Fibroblast of lung (primary cell): Measurements from ENCODE around the gene CYGB.

ENCODE experiments used
- CTCF ChIP-seq, 2 donors: IDR thresholded peaks in 1 of 2; conservative IDR thresholded peaks in 1 of 2; 1 replicate in 1 of 2; 2 replicates in 1 of 2; pipeline ENCODE4 v1.5.1; 2011 to 2012; ENCODE audit warnings: low read length in 2 of 2, control low read depth in 1 of 2, inconsistent platforms in 1 of 2, low read depth in 1 of 2, mild to moderate bottlenecking in 1 of 2
- EZH2 ChIP-seq: IDR thresholded peaks from 2 replicates; pipeline ENCODE4 v1.5.1; 2012; ENCODE audit warnings: low read length, control low read depth, mild to moderate bottlenecking; ENCODE audit errors: missing control alignments

- TF ChIP-seq CTCF (conservative IDR thresholded peaks at IDR 0.05 in 1 of 2, IDR thresholded peaks at IDR 0.05 in 1 of 2; ENCODE audit: low read depth in 1 of 2, low read length in 2 of 2) (peak; percentile 6 to 28), EZH2 (no peak)
Observed at GRCh38 chr17:76540381-76541300, 3.1 kb upstream of the CYGB start.
